ENCODE data around the gene PEX11B. TPM values are rescaled to one million over a fixed set of nuclear protein-coding genes. Genes with fewer than 3 reads are reported as not detected.
A peak's percentile ranks its signal among the peaks of the same experiment; 100 is the strongest.
"Not testable (repeated sequence)": the region's sequence is repeated elsewhere in the genome, so short reads cannot be mapped to it uniquely, and the experiment has no call there.

Gene PEX11B
- total RNA-seq, 1 donor from 2014 or later: 19.2 TPM

GRCh38 chr1:145922266-145922665, 3.7 kb upstream of the PEX11B start:
- ATAC-seq: no peak
- intact Hi-C loops (cut with DNase I): no loop called here
- DNase-seq (ENCODE audit: missing footprints): no peak

GRCh38 chr1:145920297-145920696, 1.8 kb upstream of the PEX11B start:
- DNase-seq (ENCODE audit: missing footprints); ATAC-seq; intact Hi-C loops (cut with DNase I): not testable (repeated sequence)

- intact Hi-C loops (cut with DNase I): loop anchor here (5.0 kb wide), 1 partner anchor 38 kb away; the partner anchor contains the start of gene LIX1L
- peak; percentile 27 for ATAC-seq
- DNase-seq (ENCODE audit: missing footprints): peak; percentile 86
Measured at GRCh38 chr1:145918992-145919939, 749 bp upstream of the PEX11B start.

GRCh38 chr1:145917595-145917994, 922 bp downstream of the PEX11B start:
- intact Hi-C loops (cut with DNase I): loop anchor here (5.0 kb wide), 1 partner anchor 40 kb away; the partner anchor contains the start of gene LIX1L
- no peak for ATAC-seq
- no peak for DNase-seq (ENCODE audit: missing footprints)

GRCh38 chr1:145916745-145917144, 1.8 kb downstream of the PEX11B start:
- intact Hi-C loops (cut with DNase I): loop anchor here (5.0 kb wide), 1 partner anchor 41 kb away; the partner anchor contains the start of gene LIX1L
- ATAC-seq: no peak
- no peak for DNase-seq (ENCODE audit: missing footprints)

- intact Hi-C loops (cut with DNase I): no loop called here
- ATAC-seq: no peak
Measured at GRCh38 chr1:145912128-145912641, 6.3 kb downstream of the PEX11B start.

GRCh38 chr1:145908653-145909052, 9.9 kb downstream of the PEX11B start:
- intact Hi-C loops (cut with DNase I): loop anchor here (1.0 kb wide), 1 partner anchor 16 kb away; no protein-coding TSS in a partner anchor
- ATAC-seq (no peak), DNase-seq (ENCODE audit: missing footprints) (no peak)

More at GRCh38 chr1:145912128-145912641, 6.3 kb downstream of the PEX11B start:
- no peak for DNase-seq (ENCODE audit: missing footprints)

- ATAC-seq (no peak), DNase-seq (ENCODE audit: missing footprints) (no peak)
- intact Hi-C loops (cut with DNase I): no loop called here
Measured at GRCh38 chr1:145906954-145907753, 11.4 kb downstream of the PEX11B start.

GRCh38 chr1:145901312-145902021, 17.1 kb downstream of the PEX11B start:
- no peak for ATAC-seq

GRCh38 chr1:145898756-145899155, 19.8 kb downstream of the PEX11B start:
- DNase-seq (ENCODE audit: missing footprints) (no peak), ATAC-seq (no peak)
- intact Hi-C loops (cut with DNase I): no loop called here

More at GRCh38 chr1:145901312-145902021, 17.1 kb downstream of the PEX11B start:
- intact Hi-C loops (cut with DNase I): no loop called here
- no peak for DNase-seq (ENCODE audit: missing footprints)

GRCh38 chr1:145897969-145898368, 20.5 kb downstream of the PEX11B start:
- no peak for DNase-seq (ENCODE audit: missing footprints)
- intact Hi-C loops (cut with DNase I): no loop called here
- ATAC-seq: no peak

GRCh38 chr1:145895471-145895870, 23.0 kb downstream of the PEX11B start:
- no peak for DNase-seq (ENCODE audit: missing footprints)
- intact Hi-C loops (cut with DNase I): no loop called here
- no peak for ATAC-seq

- ATAC-seq: no peak
- DNase-seq (ENCODE audit: missing footprints): no peak
- intact Hi-C loops (cut with DNase I): loop anchor here (2.0 to 5.0 kb wide), 2 partner anchors 34 to 119 kb away; partner anchors contain the start of gene RBM8A
Measured at GRCh38 chr1:145893306-145894055, 25.0 kb downstream of the PEX11B start.

- no peak for DNase-seq (ENCODE audit: missing footprints)
- intact Hi-C loops (cut with DNase I): loop anchor here (1.0 to 5.0 kb wide), 3 partner anchors 16 to 120 kb away; partner anchors contain the start of gene RBM8A
- ATAC-seq: no peak
Measured at GRCh38 chr1:145892486-145893087, 25.9 kb downstream of the PEX11B start.

- intact Hi-C loops (cut with DNase I): loop anchor here (1.0 to 5.0 kb wide), 4 partner anchors 16 to 121 kb away; partner anchors contain the start of genes PIAS3 and RBM8A
- DNase-seq (ENCODE audit: missing footprints) (peak; percentile 88), ATAC-seq (peak; percentile 91)
Measured at GRCh38 chr1:145891587-145892485, 26.7 kb downstream of the PEX11B start.

- ATAC-seq: no peak
- no peak for DNase-seq (ENCODE audit: missing footprints)
- intact Hi-C loops (cut with DNase I): loop anchor here (2.0 to 5.0 kb wide), 2 partner anchors 32 to 36 kb away; partner anchors contain the start of genes PIAS3 and RBM8A
Measured at GRCh38 chr1:145891143-145891542, 27.4 kb downstream of the PEX11B start.
